Astrocyte (in vitro differentiated cells and primary cell): ENCODE results near the gene CCDC74B. TPM values are rescaled to one million over a fixed set of nuclear protein-coding genes. Genes with fewer than 3 reads are reported as not detected.
"Not testable (repeated sequence)": the region's sequence is repeated elsewhere in the genome, so short reads cannot be mapped to it uniquely, and the experiment has no call there.

ENCODE experiments used
- DNase-seq: peaks from one replicate; pipeline ENCODE4 v3.0.0-alpha.2; 2010; ENCODE audit warnings: low read depth
- FAIRE-seq: peaks from 2 replicates; lab custom pipeline; 2011; peaks lifted over from hg19 to GRCh38; lab: Jason Lieb, UNC
- H2AFZ ChIP-seq: 2 replicates; pipeline ENCODE4 v1.6.0; 2012; ENCODE audit warnings: low read depth, low read length, inconsistent platforms
- H3K27ac ChIP-seq: 2 replicates; pipeline ENCODE4 v1.5.1; 2011; ENCODE audit warnings: low read depth, low read length, inconsistent platforms
- H3K27me3 ChIP-seq: 2 replicates; pipeline ENCODE4 v1.6.0; 2011; ENCODE audit warnings: low read length, inconsistent platforms; ENCODE audit not compliant: insufficient read depth
- H3K36me3 ChIP-seq: 2 replicates; pipeline ENCODE4 v1.5.1; 2011; ENCODE audit warnings: low read length, inconsistent platforms; ENCODE audit not compliant: insufficient read depth
- H3K4me1 ChIP-seq: 2 replicates; pipeline ENCODE4 v1.5.1; 2011; ENCODE audit warnings: low read length, inconsistent platforms; ENCODE audit not compliant: insufficient read depth
- H3K4me2 ChIP-seq: 2 replicates; pipeline ENCODE4 v1.6.0; 2012; ENCODE audit warnings: low read length, inconsistent platforms
- H3K4me3 ChIP-seq: 2 replicates; pipeline ENCODE4 v1.5.1; 2011; ENCODE audit warnings: low read depth, mild to moderate bottlenecking, low read length, inconsistent platforms; ENCODE audit not compliant: insufficient read depth
- H3K79me2 ChIP-seq: 2 replicates; pipeline ENCODE4 v1.6.0; 2012; ENCODE audit warnings: mild to moderate bottlenecking, low read length, inconsistent platforms; ENCODE audit not compliant: insufficient read depth
- H3K9ac ChIP-seq: 2 replicates; pipeline ENCODE4 v1.6.0; 2012; ENCODE audit warnings: mild to moderate bottlenecking, low read length, inconsistent platforms
- H3K9me3 ChIP-seq: 2 replicates; pipeline ENCODE4 v1.5.1; 2012; ENCODE audit warnings: low read depth, mild to moderate bottlenecking, low read length, inconsistent platforms; ENCODE audit not compliant: insufficient read depth
- H4K20me1 ChIP-seq: 2 replicates; pipeline ENCODE4 v1.6.0; 2012; ENCODE audit warnings: low read length, inconsistent platforms; ENCODE audit not compliant: insufficient read depth
- H3K27ac Mint-ChIP-seq: one replicate; pipeline ENCODE4 v1.8.0; 2021; ENCODE audit warnings: mild to moderate bottlenecking, mixed read lengths; ENCODE audit not compliant: unreplicated experiment
- H3K27me3 Mint-ChIP-seq: one replicate; pipeline ENCODE4 v1.8.0; 2021; ENCODE audit warnings: low read depth, mixed read lengths; ENCODE audit not compliant: unreplicated experiment
- H3K36me3 Mint-ChIP-seq: one replicate; pipeline ENCODE4 v1.8.0; 2021; ENCODE audit warnings: low read depth, mixed read lengths; ENCODE audit not compliant: unreplicated experiment
- H3K4me1 Mint-ChIP-seq: one replicate; pipeline ENCODE4 v1.8.0; 2021; ENCODE audit warnings: low read depth, mixed read lengths; ENCODE audit not compliant: unreplicated experiment
- H3K4me3 Mint-ChIP-seq: one replicate; pipeline ENCODE4 v1.8.0; 2021; ENCODE audit warnings: mild to moderate bottlenecking, moderate library complexity, mixed read lengths; ENCODE audit not compliant: unreplicated experiment
- H3K9me3 Mint-ChIP-seq: one replicate; pipeline ENCODE4 v1.8.0; 2021; ENCODE audit warnings: mild to moderate bottlenecking, mixed read lengths; ENCODE audit not compliant: unreplicated experiment
- CTCF ChIP-seq: IDR thresholded peaks from 2 replicates; pipeline ENCODE4 v1.5.1; 2011; ENCODE audit warnings: low read depth, mild to moderate bottlenecking, inconsistent platforms, low read length, moderate library complexity; ENCODE audit not compliant: insufficient read depth
- EZH2 ChIP-seq: IDR thresholded peaks from 2 replicates; pipeline ENCODE4 v1.6.1; 2012; ENCODE audit warnings: mild to moderate bottlenecking, low read length, inconsistent platforms; ENCODE audit not compliant: insufficient read depth
- total RNA-seq: library from RNA; stranded (reverse); gene quantifications from 2 replicates; pipeline ENCODE4 v1.2.1, GENCODE V29; 2021

CCDC74B gene
- total RNA-seq, 1 donor from 2014 or later = 3.0 TPM

- H4K20me1 ChIP-seq, H3K27ac Mint-ChIP-seq, H2AFZ ChIP-seq, H3K4me3 ChIP-seq, H3K27me3 Mint-ChIP-seq, H3K4me2 ChIP-seq, H3K27ac ChIP-seq, H3K27me3 ChIP-seq, FAIRE-seq, H3K9ac ChIP-seq, H3K4me1 Mint-ChIP-seq, H3K4me3 Mint-ChIP-seq, H3K36me3 ChIP-seq, H3K79me2 ChIP-seq, H3K9me3 ChIP-seq, H3K4me1 ChIP-seq, H3K9me3 Mint-ChIP-seq, H3K36me3 Mint-ChIP-seq, DNase-seq: not testable (repeated sequence)
Measured at GRCh38 chr2:130138326-130138725, 6.6 kb downstream of the CCDC74B start.

- H3K36me3 ChIP-seq, H3K79me2 ChIP-seq, H3K27ac Mint-ChIP-seq, H3K27me3 Mint-ChIP-seq, H3K4me2 ChIP-seq, H3K9me3 Mint-ChIP-seq, H3K27ac ChIP-seq, H3K4me3 Mint-ChIP-seq, H4K20me1 ChIP-seq, FAIRE-seq, H3K9ac ChIP-seq, H3K4me1 Mint-ChIP-seq, H3K36me3 Mint-ChIP-seq, H3K4me1 ChIP-seq, H3K4me3 ChIP-seq, H2AFZ ChIP-seq, H3K9me3 ChIP-seq, H3K27me3 ChIP-seq, DNase-seq: not testable (repeated sequence)
Measured at GRCh38 chr2:130137118-130137517, 7.8 kb downstream of the CCDC74B start.

GRCh38 chr2:130136546-130136945, 8.4 kb downstream of the CCDC74B start:
- not testable (repeated sequence) for H4K20me1 ChIP-seq, H3K4me1 Mint-ChIP-seq, H3K4me3 ChIP-seq, H3K36me3 Mint-ChIP-seq, H3K79me2 ChIP-seq, H3K27ac Mint-ChIP-seq, H3K4me3 Mint-ChIP-seq, H3K9me3 ChIP-seq, H3K4me1 ChIP-seq, H3K9ac ChIP-seq, H3K27me3 ChIP-seq, H3K27ac ChIP-seq, H3K9me3 Mint-ChIP-seq, DNase-seq, H2AFZ ChIP-seq, H3K27me3 Mint-ChIP-seq, H3K36me3 ChIP-seq, H3K4me2 ChIP-seq, FAIRE-seq

GRCh38 chr2:130135692-130136541, 9.0 kb downstream of the CCDC74B start:
- Histone ChIP-seq H3K4me3 (no peak overlapping the region), H3K4me2 (no peak overlapping the region), H4K20me1 (no peaks in the 10 kb centered on the region), H3K36me3 (no peaks in the 10 kb centered on the region), H2AFZ (no peak overlapping the region), H3K4me1 (no peaks in the 10 kb centered on the region), H3K9ac (no peak overlapping the region), H3K79me2 (no peaks in the 10 kb centered on the region), H3K27me3 (no peaks in the 10 kb centered on the region), H3K9me3 (no peaks in the 10 kb centered on the region), H3K27ac (no peak overlapping the region)
- no peaks in the 10 kb centered on the region for H3K9me3 Mint-ChIP-seq
- no peaks in the 10 kb centered on the region for H3K36me3 Mint-ChIP-seq
- no peaks in the 10 kb centered on the region for H3K27me3 Mint-ChIP-seq
- no peak overlapping the region for H3K4me3 Mint-ChIP-seq
- TF ChIP-seq EZH2 = no peak
- no peak for TF ChIP-seq CTCF
- FAIRE-seq (no peak), DNase-seq (no peak)
- H3K27ac Mint-ChIP-seq = no peak overlapping the region
- no peaks in the 10 kb centered on the region for H3K4me1 Mint-ChIP-seq

- H3K9me3 ChIP-seq, H3K27me3 Mint-ChIP-seq, H3K36me3 ChIP-seq, H3K4me1 Mint-ChIP-seq, H3K79me2 ChIP-seq, H3K4me3 ChIP-seq, H3K27ac Mint-ChIP-seq, H3K4me1 ChIP-seq, H3K27ac ChIP-seq, H3K4me2 ChIP-seq, H4K20me1 ChIP-seq, DNase-seq, H3K27me3 ChIP-seq, H3K9ac ChIP-seq, H3K36me3 Mint-ChIP-seq, H3K9me3 Mint-ChIP-seq, H2AFZ ChIP-seq, FAIRE-seq: not testable (repeated sequence)
- peak within 1 kb of the TSS; percentile 82 for H3K4me3 Mint-ChIP-seq
Measured at GRCh38 chr2:130129120-130129829, 15.6 kb downstream of the CCDC74B start, which contains the start of gene POTEF. TSS of gene POTEF (minus strand) at chr2:130129222. CDS start at chr2:130120515, 8,707 bp downstream.
